ENCODE data around the gene CLCN7. TPM values are rescaled to one million over a fixed set of nuclear protein-coding genes. Genes with fewer than 3 reads are reported as not detected.

CLCN7 gene
- total and polyA plus RNA-seq, 2 of the 4 experiments (the other 2 are of a cell fraction): 10.8 to 45.2 TPM

DNA sequence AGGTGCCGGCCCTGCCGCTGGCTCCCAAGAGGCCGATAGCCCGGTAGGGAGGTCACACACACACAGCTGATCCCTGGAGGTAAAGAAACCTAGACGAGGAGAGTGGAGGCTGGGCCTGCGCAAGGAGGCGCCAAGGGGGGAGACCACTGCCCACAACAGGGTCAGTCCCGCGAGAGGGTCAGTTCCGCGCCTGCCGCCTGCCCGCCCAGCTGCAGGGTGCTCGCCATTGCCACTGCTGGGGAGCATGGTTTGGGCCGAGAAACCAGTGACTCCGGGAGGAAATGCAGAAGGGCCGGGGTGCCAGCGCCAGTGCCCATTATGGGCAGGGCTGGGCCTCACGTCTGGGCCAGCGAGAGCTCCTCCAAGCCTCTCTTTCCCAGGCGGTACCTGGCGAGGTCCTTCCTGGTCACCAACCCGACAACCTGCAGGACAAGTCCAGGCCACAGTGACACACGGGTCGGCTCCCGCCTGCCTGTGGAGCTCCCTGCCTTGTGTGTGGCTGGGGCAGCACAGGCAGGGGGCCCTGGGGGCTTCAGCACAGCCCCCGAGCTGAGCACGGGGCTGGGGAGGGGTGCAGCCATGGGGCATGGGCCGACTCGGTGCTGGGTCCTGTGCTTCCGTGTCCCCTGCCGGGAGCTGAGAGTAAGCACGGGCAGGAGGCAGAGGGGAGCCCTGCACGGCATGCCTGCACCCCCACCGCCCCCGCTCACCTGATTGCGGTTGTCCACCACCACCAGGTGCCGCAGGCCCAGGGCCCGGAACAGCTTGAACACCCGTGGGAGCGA, 28.3 kb downstream of the CLCN7 start:
- Histone ChIP-seq H4K91ac (ENCODE audit: insufficient read depth, low read depth, low read length) (no peak overlapping the region), H3K27me3 (ENCODE audit: control insufficient read depth, insufficient read depth, low read length) (no peaks in the 10 kb centered on the region), H2BK15ac (ENCODE audit: low read depth, low read length) (no peak overlapping the region), H3K14ac (replicated peaks; ENCODE audit: low read depth, low read length) (no peak overlapping the region), H3K56ac (ENCODE audit: extremely low read depth, insufficient read depth, low read length) (no peak overlapping the region), H3K4me2 (ENCODE audit: low read depth, low read length) (no peak overlapping the region), H3K9ac (ENCODE audit: low read depth, low read length) (no peak overlapping the region), H3K79me1 (ENCODE audit: low read depth in 1 of 2, low read length in 2 of 2) (no peaks in the 10 kb centered on the region), H2BK120ac (ENCODE audit: low read depth, low read length) (no peak overlapping the region), H3K9me3 (ENCODE audit: control insufficient read depth, insufficient read depth, low read length) (no peaks in the 10 kb centered on the region), H3K4me3 (ENCODE audit: insufficient read depth, low read depth, low read length) (no peak overlapping the region), H3K23ac (ENCODE audit: low read depth, low read length) (no peak overlapping the region), H3K9me1 (ENCODE audit: insufficient read depth, low read length) (no peaks in the 10 kb centered on the region), H3K4ac (ENCODE audit: low read depth, low read length) (no peak overlapping the region), H2AFZ (replicated peaks; ENCODE audit: low read length, poor library complexity) (no peak overlapping the region), H4K5ac (ENCODE audit: low read depth, low read length) (no peak overlapping the region), H3K36me3 (ENCODE audit: control insufficient read depth, insufficient read depth, low read length) (peaks cover 27% of the 10 kb centered on the region), H2AK5ac (ENCODE audit: low read depth, low read length) (no peak overlapping the region), H2AK9ac (replicated peaks; ENCODE audit: low read depth, low read length, poor library complexity) (no peak overlapping the region), H3K27ac (ENCODE audit: insufficient read depth, low read length) (no peak overlapping the region), H2BK5ac (ENCODE audit: low read depth, low read length, poor library complexity, severe bottlenecking) (no peak overlapping the region), H4K8ac (ENCODE audit: low read depth in 2 of 2, low read length in 2 of 2) (no peak overlapping the region), H3K4me1 (ENCODE audit: control insufficient read depth, insufficient read depth, low read length) (no peaks in the 10 kb centered on the region), H2BK20ac (ENCODE audit: low read depth, low read length) (no peak overlapping the region), H3K18ac (ENCODE audit: low read depth, low read length) (no peak overlapping the region), H4K20me1 (ENCODE audit: insufficient read depth, low read length) (no peaks in the 10 kb centered on the region)
- dilution Hi-C loops (cut with HindIII; ENCODE audit: low sequenced_read_pairs, unreplicated experiment) (no loop called here), intact Hi-C loops (cut with micrococcal nuclease) (no loop called here), in situ Hi-C loops (cut with MboI; ENCODE audit: low sequenced_read_pairs) (no loop called here)
- ATAC-seq (ENCODE audit: low read depth) (no peak), DNase-seq (no peak)
- WGBS, 2 experiments (ENCODE audit: extremely low coverage in 2 of 2, insufficient read length in 1 of 2): 95% methylated on average over 25 of the region's 41 CpGs; no CpG with 5 or more reads in 1 of the 2 experiments
- no peak for TF ChIP-seq SMC3 (IDR thresholded peaks at IDR 0.05; ENCODE audit: low read depth, low read length)
- TF ChIP-seq, protein P1, sequence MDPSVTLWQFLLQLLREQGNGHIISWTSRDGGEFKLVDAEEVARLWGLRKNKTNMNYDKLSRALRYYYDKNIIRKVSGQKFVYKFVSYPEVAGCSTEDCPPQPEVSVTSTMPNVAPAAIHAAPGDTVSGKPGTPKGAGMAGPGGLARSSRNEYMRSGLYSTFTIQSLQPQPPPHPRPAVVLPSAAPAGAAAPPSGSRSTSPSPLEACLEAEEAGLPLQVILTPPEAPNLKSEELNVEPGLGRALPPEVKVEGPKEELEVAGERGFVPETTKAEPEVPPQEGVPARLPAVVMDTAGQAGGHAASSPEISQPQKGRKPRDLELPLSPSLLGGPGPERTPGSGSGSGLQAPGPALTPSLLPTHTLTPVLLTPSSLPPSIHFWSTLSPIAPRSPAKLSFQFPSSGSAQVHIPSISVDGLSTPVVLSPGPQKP (IDR thresholded peaks at IDR 0.05; ENCODE audit: borderline replicate concordance, low read depth, low read length): no peak
- TF ChIP-seq POLR2A (IDR thresholded peaks at IDR 0.05; ENCODE audit: low read depth, low read length): no peak
- TF ChIP-seq NFE2L2 (IDR thresholded peaks at IDR 0.05; ENCODE audit: low read depth, low read length): no peak
- no TSS peak for BruUV-seq (replicated peaks)
- CTCF ChIA-PET: no interaction called here
- POLR2A ChIA-PET (ENCODE audit: unreplicated experiment): no interaction called here

Measured in IMR-90 (cell line).